Loucy (cell line): Measurements from ENCODE around the gene TOGARAM2.

ENCODE experiments used
- H2AFZ ChIP-seq: fragments of 200-600 bp; sonication (generic); 2 replicates; pipeline ENCODE4 v1.6.0; 2016; ENCODE audit warnings: antibody characterized with exemption, mild to moderate bottlenecking, low read length, moderate library complexity
- H3F3A ChIP-seq: fragments of 200-600 bp; 2 replicates; pipeline ENCODE4 v1.6.0; 2016; ENCODE audit warnings: antibody characterized with exemption, low read depth, mild to moderate bottlenecking
- H3K27me3 ChIP-seq: fragments of 200-600 bp; sonication (generic); 2 replicates; pipeline ENCODE4 v1.6.1; 2014; ENCODE audit warnings: low read length, mild to moderate bottlenecking; ENCODE audit not compliant: insufficient read depth, poor library complexity, severe bottlenecking
- H3K36me3 ChIP-seq: fragments of 200-600 bp; sonication (generic); 2 replicates; pipeline ENCODE4 v1.6.1; 2016; ENCODE audit warnings: low read length; ENCODE audit not compliant: insufficient read depth
- H3K4me1 ChIP-seq: fragments of 200-600 bp; sonication (generic); 2 replicates; pipeline ENCODE4 v1.5.1; 2014; ENCODE audit warnings: low read length, mild to moderate bottlenecking; ENCODE audit not compliant: insufficient read depth, poor library complexity, severe bottlenecking
- H3K4me2 ChIP-seq: fragments of 200-600 bp; sonication (generic); 2 replicates; pipeline ENCODE4 v1.6.0; 2014; ENCODE audit warnings: antibody characterized with exemption, low read length, low read depth, mild to moderate bottlenecking; ENCODE audit not compliant: poor library complexity, severe bottlenecking
- H3K4me3 ChIP-seq: fragments of 200-600 bp; sonication (generic); 2 replicates; pipeline ENCODE4 v1.5.1; 2014; ENCODE audit warnings: low read length, mild to moderate bottlenecking, mixed read lengths; ENCODE audit not compliant: poor library complexity, severe bottlenecking
- H3K79me2 ChIP-seq: fragments of 200-600 bp; sonication (generic); 2 replicates; pipeline ENCODE4 v1.6.1; 2014; ENCODE audit warnings: low read length; ENCODE audit not compliant: insufficient read depth
- H3K9ac ChIP-seq: fragments of 200-600 bp; sonication (generic); 2 replicates; pipeline ENCODE4 v1.6.0; 2014; ENCODE audit warnings: mild to moderate bottlenecking, low read depth, low read length, moderate library complexity; ENCODE audit not compliant: poor library complexity, severe bottlenecking
- H3K9me2 ChIP-seq: fragments of 200-600 bp; sonication (generic); replicated peaks from 2 replicates; pipeline ENCODE4 v1.6.1; 2016; ENCODE audit warnings: low read depth, low read length, mixed read lengths
- H3K9me3 ChIP-seq: fragments of 200-600 bp; sonication (generic); 2 replicates; pipeline ENCODE4 v1.6.1; 2014; ENCODE audit warnings: mild to moderate bottlenecking, antibody characterized with exemption, low read length, low read depth; ENCODE audit not compliant: insufficient read depth
- H4K20me1 ChIP-seq: fragments of 200-600 bp; sonication (generic); 2 replicates; pipeline ENCODE4 v1.6.0; 2014; ENCODE audit warnings: antibody characterized with exemption, low read length, mild to moderate bottlenecking; ENCODE audit not compliant: insufficient read depth, poor library complexity, severe bottlenecking
- CTCF ChIP-seq: fragments of 200-600 bp; sonication (generic); conservative IDR thresholded peaks from 2 replicates; pipeline ENCODE4 v1.5.1; 2014; ENCODE audit warnings: mild to moderate bottlenecking, antibody characterized with exemption, low read length
- EZH2phosphoT487 ChIP-seq: fragments of 200-600 bp; IDR thresholded peaks from 2 replicates; pipeline ENCODE4 v1.6.1; 2018; ENCODE audit warnings: antibody characterized with exemption, mild to moderate bottlenecking, moderate library complexity, borderline replicate concordance

The TOGARAM2 gene

GRCh38 chr2:29039718-29040480 is 58.8 kb downstream of the TOGARAM2 start:
- Histone ChIP-seq H3K9me2 (no peaks in the 10 kb centered on the region), H3K4me2 (no peak overlapping the region)

GRCh38 chr2:29040552-29040951 is 59.5 kb downstream of the TOGARAM2 start:
- no peaks in the 10 kb centered on the region for H3K36me3 ChIP-seq
- H3K79me2 ChIP-seq: no peaks in the 10 kb centered on the region
- H3K4me3 ChIP-seq: no peak overlapping the region
- no peaks in the 10 kb centered on the region for H3K27me3 ChIP-seq
- no peak overlapping the region for H3K4me2 ChIP-seq
- H2AFZ ChIP-seq: no peak overlapping the region
- H3F3A ChIP-seq: no peaks in the 10 kb centered on the region
- no peak for TF ChIP-seq EZH2phosphoT487
- TF ChIP-seq CTCF: no peak
- H3K9me2 ChIP-seq: no peaks in the 10 kb centered on the region
- no peaks in the 10 kb centered on the region for H3K9me3 ChIP-seq
- no peaks in the 10 kb centered on the region for H4K20me1 ChIP-seq
- H3K4me1 ChIP-seq: peaks cover 1% of the 10 kb centered on the region
- H3K9ac ChIP-seq: no peak overlapping the region

More at GRCh38 chr2:29039718-29040480, 58.8 kb downstream of the TOGARAM2 start:
- Histone ChIP-seq H3K79me2 (no peaks in the 10 kb centered on the region), H3F3A (no peaks in the 10 kb centered on the region), H3K4me1 (peaks cover 8% of the 10 kb centered on the region), H3K36me3 (no peaks in the 10 kb centered on the region), H4K20me1 (no peaks in the 10 kb centered on the region), H2AFZ (no peak overlapping the region), H3K9me3 (no peaks in the 10 kb centered on the region), H3K4me3 (no peak overlapping the region), H3K27me3 (no peaks in the 10 kb centered on the region), H3K9ac (no peak overlapping the region)
- TF ChIP-seq EZH2phosphoT487: no peak
- no peak for TF ChIP-seq CTCF

- no peak for TF ChIP-seq EZH2phosphoT487
- no peak for TF ChIP-seq CTCF
- H3K9ac ChIP-seq: no peak overlapping the region
- no peaks in the 10 kb centered on the region for H3F3A ChIP-seq
- H4K20me1 ChIP-seq: no peaks in the 10 kb centered on the region
- H3K9me2 ChIP-seq: no peaks in the 10 kb centered on the region
- H3K4me2 ChIP-seq: no peak overlapping the region
- no peaks in the 10 kb centered on the region for H3K36me3 ChIP-seq
- no peaks in the 10 kb centered on the region for H3K9me3 ChIP-seq
- no peaks in the 10 kb centered on the region for H3K27me3 ChIP-seq
- H3K4me1 ChIP-seq: no peaks in the 10 kb centered on the region
- H3K4me3 ChIP-seq: no peak overlapping the region
- no peaks in the 10 kb centered on the region for H3K79me2 ChIP-seq
- H2AFZ ChIP-seq: no peak overlapping the region
Observed at GRCh38 chr2:29041161-29041660, 60.1 kb downstream of the TOGARAM2 start.
